A549 (cell line): ENCODE measurements around the gene PJVK. TPM values are rescaled to one million over a fixed set of nuclear protein-coding genes. Genes with fewer than 3 reads are reported as not detected.

Experiments used
- ATAC-seq, 2 experiments: fragments of 200-7000 bp in 1 of 2; fragments of >200 bp in 1 of 2; cut with Nextera tagmentation in 1 of 2; cut with Tn5 transposase in 1 of 2; 3 replicates each; pipeline versions ENCODE4 v1.8.0 to v1.9.1; 2018 to 2020; ENCODE audit warnings: mild to moderate bottlenecking in 1 of 2, moderate library complexity in 1 of 2
- CTCF ChIA-PET: fragments of 300-600 bp; sonication (Branson Sonifier 250); formaldehyde crosslinking; extraction: SDS; loops from one replicate; lab custom pipeline; 2021; ENCODE audit warnings: antibody characterized with exemption, inconsistent platforms; lab: Yijun Ruan, JAX
- POLR2A ChIA-PET: fragments of 350-600 bp; formaldehyde crosslinking; extraction: SDS; loops from one replicate; lab custom pipeline; 2021; ENCODE audit warnings: antibody characterized with exemption, inconsistent platforms; lab: Yijun Ruan, JAX
- DNase-seq, 2 experiments: peaks; one replicate each; pipeline versions ENCODE4 v3.0.0 to v3.0.0-alpha.2; 2011 to 2016; ENCODE audit warnings: low read depth in 1 of 2, low spot score in 1 of 2
- FAIRE-seq: peaks from 2 replicates; lab custom pipeline; 2011; peaks lifted over from hg19 to GRCh38; lab: Jason Lieb, UNC
- H3K27ac ChIP-seq, 2 experiments: fragments of >200 bp; sonication (Bioruptor Twin); formaldehyde crosslinking; 3 replicates each; pipeline ENCODE4 v1.5.1; 2016 to 2017
- H3K4me1 ChIP-seq: fragments of >200 bp; sonication (Bioruptor Twin); formaldehyde crosslinking; 3 replicates; pipeline ENCODE4 v1.6.1; 2016
- H3K4me2 ChIP-seq: fragments of >200 bp; sonication (Bioruptor Twin); formaldehyde crosslinking; 3 replicates; pipeline ENCODE4 v1.6.1; 2016
- H3K4me3 ChIP-seq: fragments of >200 bp; sonication (Bioruptor Twin); formaldehyde crosslinking; 3 replicates; pipeline ENCODE4 v1.5.1; 2016
- H3K9me3 ChIP-seq: fragments of >200 bp; sonication (Bioruptor Twin); formaldehyde crosslinking; 3 replicates; pipeline ENCODE4 v1.6.1; 2016
- BHLHE40 ChIP-seq: IDR thresholded peaks from 2 replicates; pipeline ENCODE4 v1.6.1; 2012; ENCODE audit warnings: low read depth, low read length, inconsistent platforms
- CBX8 ChIP-seq: fragments of 200-600 bp; sonication (generic); IDR thresholded peaks from 2 replicates; pipeline ENCODE4 v1.6.1; 2016
- CEBPB ChIP-seq, 2 experiments: fragments of >200 bp in 1 of 2; sonication (Bioruptor Twin) in 1 of 2; formaldehyde crosslinking in 1 of 2; IDR thresholded peaks; 2 replicates each; pipeline ENCODE4 v1.6.1; 2012 to 2016
- CHD2 ChIP-seq: fragments of 150-350 bp; IDR thresholded peaks from 2 replicates; pipeline ENCODE4 v1.6.1; 2014; ENCODE audit warnings: low read length; ENCODE audit not compliant: partially characterized antibody
- CTCF ChIP-seq: fragments of >200 bp; sonication (Bioruptor Twin); formaldehyde crosslinking; IDR thresholded peaks from 3 replicates; pipeline ENCODE4 v1.5.1; 2016
- E2F6 ChIP-seq: IDR thresholded peaks from 2 replicates; pipeline ENCODE4 v1.6.1; 2012; ENCODE audit warnings: low read depth, borderline replicate concordance
- EHMT2 ChIP-seq: fragments of 200-600 bp; sonication (generic); IDR thresholded peaks from 2 replicates; pipeline ENCODE4 v1.6.1; 2016; ENCODE audit warnings: antibody characterized with exemption, low read depth, mild to moderate bottlenecking, moderate library complexity
- EP300 ChIP-seq, 2 experiments: fragments of >200 bp; sonication (Bioruptor Twin); formaldehyde crosslinking; IDR thresholded peaks; 2 replicates in 1 of 2; 3 replicates in 1 of 2; pipeline ENCODE4 v1.6.1; 2016 to 2017
- FOSB ChIP-seq: fragments of 250-450 bp; sonication (Bioruptor Pico); IDR thresholded peaks from 2 replicates; pipeline ENCODE4 v1.5.0; 2020; ENCODE audit warnings: mild to moderate bottlenecking, moderate library complexity
- FOSL2 ChIP-seq, 2 experiments: fragments of 450-650 bp in 1 of 2; fragments of >200 bp in 1 of 2; sonication (Bioruptor Twin) in 1 of 2; formaldehyde crosslinking; IDR thresholded peaks; 2 replicates each; pipeline versions ENCODE4 v1.5.0 to v1.6.1; 2016 to 2020; ENCODE audit warnings: mild to moderate bottlenecking in 1 of 2, moderate library complexity in 1 of 2
- HES2 ChIP-seq: fragments of >200 bp; sonication (Bioruptor Twin); formaldehyde crosslinking; IDR thresholded peaks from 2 replicates; pipeline ENCODE4 v1.6.1; 2016
- HMGXB4 ChIP-seq: fragments of 250-450 bp; sonication (Bioruptor Pico); IDR thresholded peaks from 2 replicates; pipeline ENCODE4 v1.5.0; 2021; ENCODE audit warnings: mild to moderate bottlenecking, moderate library complexity, borderline replicate concordance
- HOXA7 ChIP-seq: fragments of 250-450 bp; sonication (Bioruptor Pico); IDR thresholded peaks from 2 replicates; pipeline ENCODE4 v1.5.0; 2020; ENCODE audit warnings: mild to moderate bottlenecking, moderate library complexity
- HOXB13 ChIP-seq: fragments of 250-450 bp; sonication (Bioruptor Pico); IDR thresholded peaks from 2 replicates; pipeline ENCODE4 v1.5.0; 2020; ENCODE audit warnings: low read depth, mild to moderate bottlenecking, moderate library complexity
- HOXB5 ChIP-seq: fragments of 250-450 bp; sonication (Bioruptor Pico); IDR thresholded peaks from 2 replicates; pipeline ENCODE4 v1.5.0; 2020; ENCODE audit warnings: mild to moderate bottlenecking, moderate library complexity
- JUN ChIP-seq, 2 experiments: fragments of >200 bp; sonication (Bioruptor Twin); formaldehyde crosslinking; IDR thresholded peaks; 2 replicates in 1 of 2; 3 replicates in 1 of 2; pipeline ENCODE4 v1.6.1; 2016 to 2017
- KDM1A ChIP-seq: fragments of 200-600 bp; sonication (generic); IDR thresholded peaks from 2 replicates; pipeline ENCODE4 v1.6.1; 2016; ENCODE audit warnings: low read depth, mild to moderate bottlenecking
- MAZ ChIP-seq: fragments of 150-350 bp; IDR thresholded peaks from 2 replicates; pipeline ENCODE4 v1.6.1; 2014; ENCODE audit warnings: antibody characterized with exemption, low read depth, low read length, borderline replicate concordance
- NR3C1 ChIP-seq: fragments of >200 bp; sonication (Bioruptor Twin); formaldehyde crosslinking; IDR thresholded peaks from 3 replicates; pipeline ENCODE4 v1.6.1; 2017
- PBX3 ChIP-seq: IDR thresholded peaks from 2 replicates; pipeline ENCODE4 v1.6.1; 2012
- PHF8 ChIP-seq: fragments of 200-600 bp; sonication (generic); IDR thresholded peaks from 2 replicates; pipeline ENCODE4 v1.6.1; 2016; ENCODE audit warnings: low read depth, mild to moderate bottlenecking, antibody characterized with exemption, moderate library complexity, borderline replicate concordance
- POLR2A ChIP-seq: IDR thresholded peaks from 2 replicates; pipeline ENCODE4 v1.6.1; 2012; ENCODE audit warnings: mild to moderate bottlenecking, low read length
- POLR2AphosphoS2 ChIP-seq: conservative IDR thresholded peaks from 2 replicates; pipeline ENCODE4 v1.6.1; 2012; ENCODE audit warnings: low read length, improper control_type of control experiment, inconsistent platforms
- RAD21 ChIP-seq, 2 experiments: fragments of >200 bp in 1 of 2; sonication (Bioruptor Twin) in 1 of 2; formaldehyde crosslinking in 1 of 2; IDR thresholded peaks in 1 of 2; conservative IDR thresholded peaks in 1 of 2; 2 replicates in 1 of 2; 3 replicates in 1 of 2; pipeline ENCODE4 v1.6.1; 2012 to 2018; ENCODE audit warnings: inconsistent platforms in 1 of 2
- SMC3 ChIP-seq: fragments of >200 bp; sonication (Bioruptor Twin); formaldehyde crosslinking; IDR thresholded peaks from 3 replicates; pipeline ENCODE4 v1.6.1; 2018; ENCODE audit warnings: inconsistent platforms
- ZC3H11A ChIP-seq: fragments of 450-650 bp; IDR thresholded peaks from 2 replicates; pipeline ENCODE4 v1.6.1; 2014; ENCODE audit warnings: antibody characterized with exemption, mild to moderate bottlenecking
- ZSCAN20 ChIP-seq: fragments of 250-450 bp; sonication (Bioruptor Pico); IDR thresholded peaks from 2 replicates; pipeline ENCODE4 v1.8.0; 2022; ENCODE audit warnings: mild to moderate bottlenecking, moderate library complexity
- WGBS: methylation state at CpG from one replicate; pipeline ENCODE4 v1.1.6; 2017; ENCODE audit errors: missing lambda C conversion rate; 5-methylcytosine and 5-hydroxymethylcytosine counted together
- polyA plus RNA-seq, 4 experiments: library from polyadenylated mRNA; depleted of rRNA in 3 of 4; stranded (reverse); fragments of >200 nt; fragmentation: RNase III in 1 of 4; extraction: RNeasy Plus Mini Kit Qiagen cat#74134 plus additional on column Dnase treatment in 1 of 4; gene quantifications; 2 replicates in 3 of 4; 3 replicates in 1 of 4; pipeline ENCODE4 v1.2.3, GENCODE V29; 2011 to 2017
- TF ChIP-seq, protein P1 (sequence below): fragments of >200 bp; sonication (Bioruptor Twin); formaldehyde crosslinking; IDR thresholded peaks from 3 replicates; pipeline ENCODE4 v1.6.1; 2016

Gene PJVK
- polyA plus RNA-seq, 2 of the 4 experiments (the other 2 are of a cell fraction), result 3.6 to 10.1 TPM

DNA sequence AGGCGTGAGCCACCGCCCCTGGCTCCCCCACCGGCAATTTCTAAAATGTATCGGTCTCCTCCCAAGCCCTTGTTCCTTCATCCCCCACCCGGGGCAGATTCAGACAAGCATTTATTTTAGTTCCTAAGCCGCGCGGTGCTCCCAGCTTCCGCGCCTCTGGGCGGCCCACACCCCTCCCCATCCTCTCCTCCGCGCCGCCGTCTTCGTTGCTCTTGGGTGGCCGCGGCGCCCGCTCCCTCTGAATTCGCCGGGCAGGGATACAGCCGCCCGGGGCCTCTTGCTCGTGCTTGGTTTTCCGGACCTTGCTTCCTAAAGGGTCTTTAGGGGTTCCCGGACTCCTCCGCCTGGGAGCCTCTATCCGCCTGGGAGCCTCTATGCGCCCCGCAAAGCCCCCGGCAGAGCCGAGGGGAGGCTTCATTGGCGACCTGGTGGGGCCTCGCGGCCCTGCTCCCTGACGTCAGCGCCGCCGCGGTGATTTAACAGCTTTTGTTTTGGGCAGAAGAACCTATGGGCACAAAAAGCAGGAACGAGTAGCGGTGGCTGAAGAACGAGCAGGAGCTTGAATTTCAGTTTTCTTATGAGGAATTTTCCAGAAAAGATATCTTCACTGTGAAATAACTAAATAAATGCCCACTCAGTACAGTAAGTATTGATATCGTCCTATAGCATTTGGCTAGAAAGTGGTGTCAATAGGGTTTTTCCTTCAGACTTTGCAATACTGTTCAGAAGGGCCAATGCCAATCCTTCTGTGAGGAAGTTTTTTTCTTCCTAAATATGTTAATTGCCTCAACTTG, 37.5 kb upstream of the PJVK start (continued):
- no peak for TF ChIP-seq CHD2

DNA sequence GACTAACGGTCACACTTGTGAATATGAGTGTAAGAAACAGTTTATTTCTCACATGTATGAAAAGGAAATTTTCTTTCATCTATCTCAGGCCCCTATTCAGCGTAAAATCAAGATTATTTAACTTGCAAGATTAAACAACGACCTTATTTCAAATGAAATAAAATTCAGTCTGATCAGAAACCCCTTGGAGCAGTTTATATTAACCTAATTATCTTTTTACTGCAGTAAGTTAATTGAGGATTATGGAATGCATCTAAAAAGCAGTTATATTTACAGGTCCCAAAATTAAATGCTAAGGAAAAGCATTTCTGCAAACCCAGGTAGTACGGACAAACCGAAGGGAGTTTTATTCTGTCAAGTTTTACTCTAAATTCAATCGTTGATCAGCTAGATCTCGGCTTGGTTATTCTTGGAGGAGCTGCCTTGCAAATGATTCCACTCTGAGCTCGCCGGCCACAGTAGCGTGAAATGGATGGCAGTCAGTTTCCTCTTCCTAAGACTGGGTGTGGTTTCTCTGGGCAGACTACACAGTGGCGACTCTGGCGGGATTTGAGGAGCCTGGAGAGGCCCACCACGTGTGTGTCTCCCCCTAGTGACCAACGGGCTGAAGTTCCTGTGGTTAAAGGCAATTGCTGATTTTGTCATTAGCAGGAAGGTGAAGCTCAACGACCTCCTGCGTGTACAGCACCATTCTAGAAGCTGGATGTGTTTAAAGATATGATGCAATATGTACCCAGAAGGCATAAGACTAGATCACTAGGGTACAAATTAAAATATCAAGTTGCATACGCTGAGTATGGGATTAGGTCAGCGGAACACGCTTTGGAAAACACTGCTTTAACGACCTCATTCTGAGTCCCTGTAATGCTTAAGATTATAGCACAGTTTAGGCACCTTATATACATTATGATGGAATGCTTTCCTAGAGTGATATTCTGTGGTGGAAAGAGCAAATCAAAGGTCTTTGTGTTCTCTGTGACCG, 36.6 kb upstream of the PJVK start:
- FAIRE-seq (no peak), ATAC-seq (peak; percentile 89 to 95), DNase-seq (peak; percentile 76 to 96)
- ChIA-PET CTCF (interaction anchor here (0.6 to 5.9 kb wide), 58 partner anchors 9 to 355 kb away, joined by 3 to 138 read pairs (median 4); partner anchors contain the start of gene RBM45), POLR2A (interaction anchor here (1.0 to 2.3 kb wide), 5 partner anchors 10 to 302 kb away, joined by 3 to 19 read pairs (median 6); partner anchors contain the start of genes OSBPL6, PJVK, PRKRA and RBM45)
- WGBS, result 21% methylated on average over 21 of the region's 21 CpGs
- no peaks in the 10 kb centered on the region for H3K9me3 ChIP-seq
- peak overlapping the region; percentile 48 for H3K4me3 ChIP-seq
- peaks cover 14% of the 10 kb centered on the region for H3K4me1 ChIP-seq
- H3K4me2 ChIP-seq, result peak overlapping the region; percentile 79
- H3K27ac ChIP-seq, result peak overlapping the region; percentile 93 to 95
- no peak for TF ChIP-seq BHLHE40
- peak; percentile 89 for TF ChIP-seq CTCF
- peak; percentile 55; the same call in 1 of the 2 replicates for TF ChIP-seq E2F6
- 0 out of 5 replicates have a peak, but pooled peaks of 1 of the 2 experiments have one; percentile 26 for TF ChIP-seq JUN (IDR thresholded peaks at IDR 0.05)
- TF ChIP-seq POLR2A, result peak; percentile 47
- TF ChIP-seq CBX8, result no peak
- TF ChIP-seq EHMT2, result no peak
- TF ChIP-seq SMC3, result peak; percentile 83
- TF ChIP-seq HOXB5 (CRISPR knock-in tag), result no peak
- TF ChIP-seq EP300 (IDR thresholded peaks at IDR 0.05), result no peak
- TF ChIP-seq HOXB13 (CRISPR knock-in tag), result no peak
- TF ChIP-seq, protein P1, sequence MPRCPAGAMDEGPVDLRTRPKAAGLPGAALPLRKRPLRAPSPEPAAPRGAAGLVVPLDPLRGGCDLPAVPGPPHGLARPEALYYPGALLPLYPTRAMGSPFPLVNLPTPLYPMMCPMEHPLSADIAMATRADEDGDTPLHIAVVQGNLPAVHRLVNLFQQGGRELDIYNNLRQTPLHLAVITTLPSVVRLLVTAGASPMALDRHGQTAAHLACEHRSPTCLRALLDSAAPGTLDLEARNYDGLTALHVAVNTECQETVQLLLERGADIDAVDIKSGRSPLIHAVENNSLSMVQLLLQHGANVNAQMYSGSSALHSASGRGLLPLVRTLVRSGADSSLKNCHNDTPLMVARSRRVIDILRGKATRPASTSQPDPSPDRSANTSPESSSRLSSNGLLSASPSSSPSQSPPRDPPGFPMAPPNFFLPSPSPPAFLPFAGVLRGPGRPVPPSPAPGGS, result no peak
- no peak for TF ChIP-seq FOSL2 (IDR thresholded peaks at IDR 0.05)
- TF ChIP-seq FOSL2 (CRISPR knock-in tag; IDR thresholded peaks at IDR 0.05), result no peak
- no peak for TF ChIP-seq MAZ
- TF ChIP-seq NR3C1, result no peak
- TF ChIP-seq KDM1A, result no peak
- TF ChIP-seq ZC3H11A, result no peak
- TF ChIP-seq CEBPB (IDR thresholded peaks at IDR 0.05), result no peak
- no peak for TF ChIP-seq FOSB
- no peak for TF ChIP-seq PHF8
- peak; percentile 75 to 78 for TF ChIP-seq RAD21 (conservative IDR thresholded peaks at IDR 0.05 in 1 of 2, IDR thresholded peaks at IDR 0.05 in 1 of 2)
- TF ChIP-seq ZSCAN20, result no peak
- TF ChIP-seq HOXA7, result no peak
- no peak for TF ChIP-seq HMGXB4 (CRISPR knock-in tag)
- TF ChIP-seq POLR2AphosphoS2, result no peak
- no peak for TF ChIP-seq PBX3
- TF ChIP-seq HES2, result no peak
